ENCODE data around the gene NLRC5.
"Not testable (repeated sequence)": the region's sequence is repeated elsewhere in the genome, so short reads cannot be mapped to it uniquely, and the experiment has no call there.

Gene NLRC5

DNA sequence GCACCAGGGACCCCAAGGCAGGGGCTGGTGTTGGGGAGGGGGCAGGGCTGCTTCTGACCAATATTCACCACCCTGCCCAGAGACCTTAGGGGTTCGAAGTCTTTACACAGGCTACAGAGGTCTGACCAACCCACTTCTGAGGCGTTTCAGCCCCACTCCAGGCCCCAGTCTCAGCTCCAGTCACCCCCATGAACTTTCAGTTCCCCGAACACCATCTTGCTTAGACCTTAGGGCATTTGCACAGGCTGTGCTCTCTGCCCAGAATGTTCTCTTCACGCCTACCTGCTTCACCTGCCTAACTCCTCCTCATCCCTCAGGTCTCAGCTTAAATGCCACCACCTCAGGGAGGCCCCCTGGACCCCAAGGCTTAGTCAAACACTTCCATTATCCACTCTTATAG is 77.3 kb downstream of the NLRC5 start:
- H3K4me1 ChIP-seq (ENCODE audit: control insufficient read depth, insufficient read depth, low read length): no peaks in the 10 kb centered on the region
- H3K27ac ChIP-seq (ENCODE audit: low read length): no peak overlapping the region
- peaks cover 0 to under 1% of the 10 kb centered on the region in 2 donors for H3K36me3 ChIP-seq (ENCODE audit: control insufficient read depth in 2 of 2, insufficient read depth in 2 of 2, low read length in 2 of 2)
- no peaks in the 10 kb centered on the region for H3K27me3 ChIP-seq (ENCODE audit: control insufficient read depth in 1 of 2, insufficient read depth in 2 of 2, low read length in 2 of 2)
- H3K4me3 ChIP-seq (ENCODE audit: low read length in 2 of 2): no peak overlapping the region
- no peak overlapping the region for H3K9ac ChIP-seq (ENCODE audit: low read length in 2 of 2)
- no peaks in the 10 kb centered on the region for H3K9me3 ChIP-seq (ENCODE audit: control insufficient read depth in 2 of 2, low read length in 2 of 2)

DNA sequence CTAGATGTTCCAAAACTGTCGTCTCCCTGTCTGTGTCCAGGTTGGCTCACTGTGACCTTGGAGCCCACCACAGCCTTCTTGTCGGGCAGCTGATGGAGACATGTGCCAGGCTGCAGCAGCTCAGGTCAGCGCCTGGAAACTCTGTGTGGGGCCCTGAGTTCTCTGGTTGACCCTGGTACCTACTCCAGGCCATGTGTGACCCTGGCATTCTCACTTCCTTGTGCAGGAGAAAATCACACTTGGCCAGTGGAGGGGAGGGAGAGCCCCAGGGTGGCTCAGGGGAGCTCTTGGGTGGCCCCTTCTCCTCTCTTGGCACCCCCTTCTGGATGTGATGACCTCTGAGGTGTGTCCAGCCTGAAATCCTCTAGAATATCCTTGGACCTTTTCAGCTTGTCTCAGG is 78.0 kb downstream of the NLRC5 start:
- H3K9me3 ChIP-seq (ENCODE audit: control insufficient read depth in 2 of 2, low read length in 2 of 2): no peaks in the 10 kb centered on the region
- no peak overlapping the region for H3K4me3 ChIP-seq (ENCODE audit: low read length in 2 of 2)
- H3K36me3 ChIP-seq (ENCODE audit: control insufficient read depth in 2 of 2, insufficient read depth in 2 of 2, low read length in 2 of 2): peaks cover 0 to 6% of the 10 kb centered on the region in 2 donors
- H3K4me1 ChIP-seq (ENCODE audit: control insufficient read depth, insufficient read depth, low read length): no peaks in the 10 kb centered on the region
- H3K27ac ChIP-seq (ENCODE audit: low read length): no peak overlapping the region
- H3K9ac ChIP-seq (ENCODE audit: low read length in 2 of 2): no peak overlapping the region
- H3K27me3 ChIP-seq (ENCODE audit: control insufficient read depth in 1 of 2, insufficient read depth in 2 of 2, low read length in 2 of 2): no peaks in the 10 kb centered on the region

DNA sequence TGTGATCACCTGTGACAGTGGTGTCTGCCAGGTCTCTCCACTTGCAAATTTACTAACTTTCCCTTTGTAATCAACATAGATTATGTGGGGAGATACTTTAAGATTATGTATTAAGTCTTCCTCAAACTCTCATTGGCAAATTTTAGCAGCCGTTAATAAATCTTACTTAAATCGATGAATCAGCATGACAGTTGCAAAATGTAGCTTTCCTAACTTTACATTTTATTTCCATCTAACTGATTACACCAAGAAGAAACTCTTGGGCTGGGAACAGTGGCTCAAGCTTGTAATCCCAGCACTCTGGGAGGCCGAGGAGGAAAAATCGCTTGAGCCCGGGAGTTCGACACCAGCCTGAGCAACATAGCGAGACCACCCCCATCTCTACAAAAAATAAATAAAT is 79.7 kb downstream of the NLRC5 start:
- no peaks in the 10 kb centered on the region for H3K9me3 ChIP-seq (ENCODE audit: control insufficient read depth in 2 of 2, low read length in 2 of 2)
- no peak overlapping the region for H3K9ac ChIP-seq (ENCODE audit: low read length in 2 of 2)
- H3K27ac ChIP-seq (ENCODE audit: low read length): no peak overlapping the region
- H3K36me3 ChIP-seq (ENCODE audit: control insufficient read depth in 2 of 2, insufficient read depth in 2 of 2, low read length in 2 of 2): peaks cover 0 to 6% of the 10 kb centered on the region in 2 donors
- no peaks in the 10 kb centered on the region for H3K4me1 ChIP-seq (ENCODE audit: control insufficient read depth, insufficient read depth, low read length)
- no peak overlapping the region for H3K4me3 ChIP-seq (ENCODE audit: low read length in 2 of 2)
- no peaks in the 10 kb centered on the region for H3K27me3 ChIP-seq (ENCODE audit: control insufficient read depth in 1 of 2, insufficient read depth in 2 of 2, low read length in 2 of 2)

- H3K36me3 ChIP-seq (ENCODE audit: control insufficient read depth in 2 of 2, insufficient read depth in 2 of 2, low read length in 2 of 2): peaks cover 0 to 6% of the 10 kb centered on the region in 2 donors
- H3K9me3 ChIP-seq (ENCODE audit: control insufficient read depth in 2 of 2, low read length in 2 of 2): no peaks in the 10 kb centered on the region
- H3K4me1 ChIP-seq (ENCODE audit: control insufficient read depth, insufficient read depth, low read length): no peaks in the 10 kb centered on the region
- no peak overlapping the region for H3K9ac ChIP-seq (ENCODE audit: low read length in 2 of 2)
- no peak overlapping the region for H3K4me3 ChIP-seq (ENCODE audit: low read length in 2 of 2)
- no peaks in the 10 kb centered on the region for H3K27me3 ChIP-seq (ENCODE audit: control insufficient read depth in 1 of 2, insufficient read depth in 2 of 2, low read length in 2 of 2)
- no peak overlapping the region for H3K27ac ChIP-seq (ENCODE audit: low read length)
Observed at GRCh38 chr16:57069635-57070370, 80.4 kb downstream of the NLRC5 start.

DNA sequence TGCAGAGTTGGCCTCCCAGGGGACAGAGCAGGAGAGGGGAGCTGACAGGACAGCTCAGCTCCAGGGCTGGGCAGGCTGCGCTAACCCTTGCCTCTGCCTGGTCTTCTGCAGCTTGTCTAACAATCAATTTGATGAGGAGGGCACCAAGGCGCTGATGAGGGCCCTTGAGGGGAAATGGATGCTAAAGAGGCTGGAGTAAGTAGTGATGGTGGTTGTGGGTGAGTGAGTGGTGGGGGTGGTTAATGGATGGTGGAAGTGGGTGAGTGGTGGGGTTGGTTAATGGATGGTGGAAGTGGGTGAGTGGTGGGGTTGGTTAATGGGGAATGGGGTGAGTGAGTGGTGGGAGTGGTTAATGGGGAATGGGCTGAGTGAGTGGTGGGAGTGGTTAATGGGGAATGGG is 81.1 kb downstream of the NLRC5 start:
- no peak overlapping the region for H3K27ac ChIP-seq (ENCODE audit: low read length)

DNA sequence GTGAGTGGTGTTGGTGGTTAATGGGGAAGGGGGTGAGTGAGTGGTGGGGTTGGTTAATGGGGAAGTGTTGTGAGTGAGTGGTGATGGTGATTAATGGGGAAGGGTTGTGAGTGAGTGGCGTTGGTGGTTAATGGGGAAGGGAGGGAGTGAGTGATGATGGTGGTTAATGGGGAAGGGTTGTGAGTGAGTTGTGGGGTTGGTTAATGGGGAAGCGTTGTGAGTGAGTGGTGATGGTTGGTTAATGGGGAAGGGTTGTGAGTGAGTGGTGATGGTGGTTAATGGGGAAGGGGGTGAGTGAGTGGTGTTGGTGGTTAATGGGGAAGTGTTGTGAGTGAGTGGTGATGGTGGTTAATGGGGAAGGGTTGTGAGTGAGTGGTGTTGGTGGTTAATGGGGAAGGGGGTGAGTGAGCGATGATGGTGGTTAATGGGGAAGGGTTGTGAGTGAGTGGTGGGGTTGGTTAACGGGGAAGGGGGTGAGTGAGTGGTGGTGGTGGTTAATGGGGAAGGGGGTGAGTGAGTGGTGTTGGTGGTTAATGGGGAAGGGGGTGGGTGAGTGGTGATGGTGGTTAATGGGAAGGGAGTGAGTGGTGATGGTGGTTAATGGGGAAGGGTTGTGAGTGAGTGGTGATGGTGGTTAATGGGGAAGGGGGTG is 81.8 kb downstream of the NLRC5 start:
- H3K27me3 ChIP-seq (ENCODE audit: control insufficient read depth in 1 of 2, insufficient read depth in 2 of 2, low read length in 2 of 2); H3K4me3 ChIP-seq (ENCODE audit: low read length in 2 of 2); H3K36me3 ChIP-seq (ENCODE audit: control insufficient read depth in 2 of 2, insufficient read depth in 2 of 2, low read length in 2 of 2); H3K9me3 ChIP-seq (ENCODE audit: control insufficient read depth in 2 of 2, low read length in 2 of 2); H3K9ac ChIP-seq (ENCODE audit: low read length in 2 of 2); H3K4me1 ChIP-seq (ENCODE audit: control insufficient read depth, insufficient read depth, low read length); H3K27ac ChIP-seq (ENCODE audit: low read length): not testable (repeated sequence)

More for the DNA sequence above, 81.1 kb downstream of the NLRC5 start:
- Histone ChIP-seq H3K4me3 (ENCODE audit: low read length in 2 of 2) (no peak overlapping the region), H3K9ac (ENCODE audit: low read length in 2 of 2) (no peak overlapping the region), H3K36me3 (ENCODE audit: control insufficient read depth in 2 of 2, insufficient read depth in 2 of 2, low read length in 2 of 2) (peaks cover 0 to 6% of the 10 kb centered on the region in 2 donors), H3K27me3 (ENCODE audit: control insufficient read depth in 1 of 2, insufficient read depth in 2 of 2, low read length in 2 of 2) (no peaks in the 10 kb centered on the region), H3K9me3 (ENCODE audit: control insufficient read depth in 2 of 2, low read length in 2 of 2) (no peaks in the 10 kb centered on the region), H3K4me1 (ENCODE audit: control insufficient read depth, insufficient read depth, low read length) (no peaks in the 10 kb centered on the region)

GRCh38 chr16:57071831-57072582 is 82.7 kb downstream of the NLRC5 start:
- no peaks in the 10 kb centered on the region for H3K4me1 ChIP-seq (ENCODE audit: control insufficient read depth, insufficient read depth, low read length)
- no peak overlapping the region for H3K9ac ChIP-seq (ENCODE audit: low read length in 2 of 2)
- no peak overlapping the region for H3K4me3 ChIP-seq (ENCODE audit: low read length in 2 of 2)
- no peaks in the 10 kb centered on the region for H3K9me3 ChIP-seq (ENCODE audit: control insufficient read depth in 2 of 2, low read length in 2 of 2)
- no peaks in the 10 kb centered on the region for H3K27me3 ChIP-seq (ENCODE audit: control insufficient read depth in 1 of 2, insufficient read depth in 2 of 2, low read length in 2 of 2)
- peaks cover 0 to 6% of the 10 kb centered on the region in 2 donors for H3K36me3 ChIP-seq (ENCODE audit: control insufficient read depth in 2 of 2, insufficient read depth in 2 of 2, low read length in 2 of 2)
- no peak overlapping the region for H3K27ac ChIP-seq (ENCODE audit: low read length)

- Histone ChIP-seq H3K27ac (ENCODE audit: low read length) (no peak overlapping the region), H3K27me3 (ENCODE audit: control insufficient read depth in 1 of 2, insufficient read depth in 2 of 2, low read length in 2 of 2) (no peaks in the 10 kb centered on the region), H3K9me3 (ENCODE audit: control insufficient read depth in 2 of 2, low read length in 2 of 2) (no peaks in the 10 kb centered on the region), H3K4me1 (ENCODE audit: control insufficient read depth, insufficient read depth, low read length) (no peaks in the 10 kb centered on the region), H3K9ac (ENCODE audit: low read length in 2 of 2) (no peak overlapping the region), H3K4me3 (ENCODE audit: low read length in 2 of 2) (no peak overlapping the region), H3K36me3 (ENCODE audit: control insufficient read depth in 2 of 2, insufficient read depth in 2 of 2, low read length in 2 of 2) (peaks cover 0 to 6% of the 10 kb centered on the region in 2 donors)
Observed at GRCh38 chr16:57072616-57073275, 83.4 kb downstream of the NLRC5 start.

DNA sequence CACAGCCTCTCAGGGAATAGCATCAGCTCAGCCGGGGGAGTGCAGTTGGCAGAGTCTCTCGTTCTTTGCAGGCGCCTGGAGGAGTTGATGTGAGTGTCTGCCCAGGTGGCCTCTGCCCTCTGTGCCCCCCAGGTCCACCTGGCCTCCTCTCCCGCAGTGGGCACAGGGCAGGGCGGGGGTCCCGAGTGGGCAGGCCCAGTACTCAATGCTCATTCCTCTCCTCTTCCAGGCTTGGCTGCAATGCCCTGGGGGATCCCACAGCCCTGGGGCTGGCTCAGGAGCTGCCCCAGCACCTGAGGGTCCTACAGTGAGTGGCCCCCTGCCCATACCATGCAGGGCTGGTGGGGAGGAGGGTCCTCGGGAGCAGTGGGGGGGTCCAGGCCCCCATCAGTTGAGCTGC is 88.4 kb downstream of the NLRC5 start:
- no peak overlapping the region for H3K4me3 ChIP-seq (ENCODE audit: low read length in 2 of 2)
- no peak overlapping the region for H3K9ac ChIP-seq (ENCODE audit: low read length in 2 of 2)
- H3K27me3 ChIP-seq (ENCODE audit: control insufficient read depth in 1 of 2, insufficient read depth in 2 of 2, low read length in 2 of 2): no peaks in the 10 kb centered on the region
- H3K27ac ChIP-seq (ENCODE audit: low read length): no peak overlapping the region
- no peaks in the 10 kb centered on the region for H3K36me3 ChIP-seq (ENCODE audit: control insufficient read depth in 2 of 2, insufficient read depth in 2 of 2, low read length in 2 of 2)
- H3K9me3 ChIP-seq (ENCODE audit: control insufficient read depth in 2 of 2, low read length in 2 of 2): no peaks in the 10 kb centered on the region
- H3K4me1 ChIP-seq (ENCODE audit: control insufficient read depth, insufficient read depth, low read length): no peaks in the 10 kb centered on the region

DNA sequence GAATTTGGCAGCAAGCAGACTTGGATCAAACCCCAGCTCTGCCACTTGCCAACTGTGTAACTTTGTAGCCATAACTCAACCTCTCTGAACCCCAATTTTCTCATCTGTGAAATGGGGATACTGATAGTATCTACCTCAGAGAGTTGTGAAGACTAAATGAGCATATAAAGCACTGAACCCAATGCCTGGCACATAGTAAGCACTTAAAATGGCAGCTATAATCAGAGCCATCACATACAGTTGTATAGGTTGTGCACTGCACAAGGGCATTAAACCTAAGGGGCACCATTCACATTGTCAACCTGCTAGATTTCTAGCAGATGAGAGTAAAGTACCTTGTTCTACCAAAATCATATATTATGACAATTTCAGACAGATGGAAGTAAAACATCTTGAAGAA is 92.4 kb downstream of the NLRC5 start:
- H3K27ac ChIP-seq (ENCODE audit: low read length): no peak overlapping the region
- no peaks in the 10 kb centered on the region for H3K36me3 ChIP-seq (ENCODE audit: control insufficient read depth in 2 of 2, insufficient read depth in 2 of 2, low read length in 2 of 2)
- H3K9ac ChIP-seq (ENCODE audit: low read length in 2 of 2): no peak overlapping the region
- no peaks in the 10 kb centered on the region for H3K9me3 ChIP-seq (ENCODE audit: control insufficient read depth in 2 of 2, low read length in 2 of 2)
- H3K4me1 ChIP-seq (ENCODE audit: control insufficient read depth, insufficient read depth, low read length): peaks cover 5% of the 10 kb centered on the region
- H3K27me3 ChIP-seq (ENCODE audit: control insufficient read depth in 1 of 2, insufficient read depth in 2 of 2, low read length in 2 of 2): no peaks in the 10 kb centered on the region
- no peak overlapping the region for H3K4me3 ChIP-seq (ENCODE audit: low read length in 2 of 2)

Measured in stomach smooth muscle (tissue), 2 donors.